Ovary (tissue), 9 donors: ENCODE data around the gene SRGAP2B. TPM values are rescaled to one million over a fixed set of nuclear protein-coding genes. Genes with fewer than 3 reads are reported as not detected.
"Not testable (repeated sequence)": the region's sequence is repeated elsewhere in the genome, so short reads cannot be mapped to it uniquely, and the experiment has no call there.

Experiments
- DNase-seq, 5 donors: peaks; one replicate each; pipeline ENCODE4 v3.0.0-alpha.2; 2019 to 2020
- H3K27ac ChIP-seq, 2 donors: fragments of 200-600 bp; one replicate each; pipeline versions ENCODE4 v1.5.1 to v1.8.0; 2019 to 2022
- H3K27me3 ChIP-seq: fragments of 200-600 bp; one replicate; pipeline ENCODE4 v1.8.0; 2022
- H3K36me3 ChIP-seq: fragments of 200-600 bp; sonication (generic); one replicate; pipeline ENCODE4 v1.5.1; 2019
- H3K4me1 ChIP-seq: one replicate; pipeline ENCODE4 v1.8.1; 2013; ENCODE audit warnings: mild to moderate bottlenecking, moderate library complexity; ENCODE audit not compliant: insufficient read depth
- H3K4me3 ChIP-seq: fragments of 200-600 bp; sonication (generic); one replicate; pipeline ENCODE4 v1.5.1; 2017
- H3K9me3 ChIP-seq, 2 donors: fragments of 200-600 bp in 1 of 2; sonication (generic) in 1 of 2; one replicate each; pipeline versions ENCODE4 v1.5.1 to v1.8.1; 2013 to 2019; ENCODE audit warnings: mild to moderate bottlenecking in 1 of 2, moderate library complexity in 1 of 2
- WGBS, 3 donors: extraction: QIAGEN DNeasy Blood & Tissue Kit in 1 of 3; methylation state at CpG; one replicate each; pipeline versions ENCODE4 v1.1.5 to v1.1.7; 2013 to 2017; 5-methylcytosine and 5-hydroxymethylcytosine counted together
- intact Hi-C, 4 donors: fragments of 100-400 bp; cut with DNase I; formaldehyde crosslinking; loops; one replicate each; pipeline versions ENCODE4 v1.11.0 to v1.15.1; 2022 to 2023
- polyA plus RNA-seq, 2 donors: library from polyadenylated mRNA; stranded (reverse); fragments of 200-250 nt in 1 of 2; fragments of 350-450 nt in 1 of 2; fragmentation: Illumina TruSeq in 1 of 2; extraction: RNeasy Lipid Tissue Mini Kit (QIAGEN cat#74804) in 1 of 2; gene quantifications; one replicate each; pipeline ENCODE4 v1.2.3, GENCODE V29; 2013 to 2014
- total RNA-seq, 7 donors: library from RNA; depleted of rRNA in 2 of 7; stranded (reverse); fragments of >200 nt in 2 of 7; fragmentation: NEBNext Ultra II Directional in 3 of 7; extraction: Animal tissue kit (Norgen Biotek cat#: 25700) in 3 of 7; gene quantifications; one replicate each; pipeline versions ENCODE4 v1.1.0 to v1.2.4, GENCODE V29; 2016 to 2023
- donor health status: DM: no; HTN: no; CAD: no; lungs with moderate emphysema.
- donor health status: DM: no; HTN: no; CAD: no.
- donor health status: Bipolar disorder and iron deficiency.
- donor health status: DM: yes; HTN: yes; CAD: no.
- donor health status: DM: no; HTN: no; CAD: no.
- donor health status: DM: yes; HTN: yes; CAD: no.

SRGAP2B gene
- total and polyA plus RNA-seq, 9 donors, result 13.9 to 45.2 (median 23.8) TPM

- 55 to 91% (median 85%) methylated on average over 3 of the region's 3 CpGs for WGBS, 3 donors
- H3K9me3 ChIP-seq, intact Hi-C loops, H3K4me1 ChIP-seq, DNase-seq, H3K27ac ChIP-seq, H3K4me3 ChIP-seq, H3K36me3 ChIP-seq, H3K27me3 ChIP-seq: not testable (repeated sequence)
Observed at GRCh38 chr1:145001381-145001780, 93.7 kb downstream of the SRGAP2B start.

DNA sequence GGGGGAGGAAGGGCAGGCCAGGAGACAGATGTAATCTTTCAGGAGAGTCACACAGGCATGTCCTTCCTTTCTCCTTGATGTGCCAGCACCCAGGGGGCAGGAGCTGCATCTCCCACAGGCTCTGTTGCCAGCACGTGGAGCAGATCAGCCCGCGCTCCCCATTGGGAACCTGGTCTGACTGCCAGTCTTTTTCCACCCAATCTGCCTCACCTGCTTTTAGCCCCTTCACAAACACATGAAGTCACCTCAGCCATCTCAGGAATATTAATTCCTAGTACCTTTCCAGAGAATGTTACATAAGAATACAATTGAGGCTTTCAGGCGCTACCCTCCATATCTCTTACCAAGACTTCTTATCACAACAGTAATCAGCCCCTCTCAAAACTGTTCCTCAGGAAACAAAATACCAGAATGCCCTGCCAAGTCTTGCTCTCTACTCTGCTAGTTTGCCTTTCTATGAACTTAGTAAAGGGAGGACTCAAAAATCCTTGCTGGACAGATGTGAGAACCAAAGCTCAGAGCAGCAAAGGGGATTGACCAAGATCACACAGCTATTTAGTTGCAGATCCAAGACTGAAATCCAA is 94.3 kb downstream of the SRGAP2B start:
- WGBS, 3 donors, result 80 to 100% (median 83%) methylated on average over 1 to 3 of the region's 4 CpGs
- not testable (repeated sequence) for H3K4me3 ChIP-seq

GRCh38 chr1:145000074-145000742 is 94.9 kb downstream of the SRGAP2B start:
- H3K9me3 ChIP-seq, H3K27ac ChIP-seq, H3K4me3 ChIP-seq, intact Hi-C loops, H3K27me3 ChIP-seq, H3K36me3 ChIP-seq, H3K4me1 ChIP-seq, DNase-seq: not testable (repeated sequence)
- no CpG with 5 or more reads among the region's 5 CpGs for WGBS, 3 donors

More for the DNA sequence above, 94.3 kb downstream of the SRGAP2B start:
- H3K9me3 ChIP-seq, DNase-seq, H3K27me3 ChIP-seq, H3K36me3 ChIP-seq, H3K4me1 ChIP-seq, intact Hi-C loops, H3K27ac ChIP-seq: not testable (repeated sequence)

DNA sequence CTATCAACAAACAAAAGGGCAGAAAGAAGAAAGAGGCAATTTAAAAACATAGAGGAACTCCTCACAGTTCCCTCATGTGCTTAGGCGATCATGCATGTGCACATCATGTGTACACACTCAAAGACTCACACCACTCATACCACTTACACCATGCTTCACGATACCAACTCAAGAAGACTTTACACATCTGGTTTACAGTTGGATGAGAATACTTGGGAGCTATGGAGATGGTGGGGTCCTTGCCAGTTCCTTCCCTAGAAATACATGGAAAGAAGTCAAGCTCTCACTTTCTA is 96.2 kb downstream of the SRGAP2B start:
- H3K27me3 ChIP-seq, DNase-seq, H3K36me3 ChIP-seq, H3K9me3 ChIP-seq, H3K27ac ChIP-seq, H3K4me1 ChIP-seq, intact Hi-C loops, H3K4me3 ChIP-seq: not testable (repeated sequence)
- 100% methylated on average over 1 to 2 of the region's 2 CpGs for WGBS, 3 donors

DNA sequence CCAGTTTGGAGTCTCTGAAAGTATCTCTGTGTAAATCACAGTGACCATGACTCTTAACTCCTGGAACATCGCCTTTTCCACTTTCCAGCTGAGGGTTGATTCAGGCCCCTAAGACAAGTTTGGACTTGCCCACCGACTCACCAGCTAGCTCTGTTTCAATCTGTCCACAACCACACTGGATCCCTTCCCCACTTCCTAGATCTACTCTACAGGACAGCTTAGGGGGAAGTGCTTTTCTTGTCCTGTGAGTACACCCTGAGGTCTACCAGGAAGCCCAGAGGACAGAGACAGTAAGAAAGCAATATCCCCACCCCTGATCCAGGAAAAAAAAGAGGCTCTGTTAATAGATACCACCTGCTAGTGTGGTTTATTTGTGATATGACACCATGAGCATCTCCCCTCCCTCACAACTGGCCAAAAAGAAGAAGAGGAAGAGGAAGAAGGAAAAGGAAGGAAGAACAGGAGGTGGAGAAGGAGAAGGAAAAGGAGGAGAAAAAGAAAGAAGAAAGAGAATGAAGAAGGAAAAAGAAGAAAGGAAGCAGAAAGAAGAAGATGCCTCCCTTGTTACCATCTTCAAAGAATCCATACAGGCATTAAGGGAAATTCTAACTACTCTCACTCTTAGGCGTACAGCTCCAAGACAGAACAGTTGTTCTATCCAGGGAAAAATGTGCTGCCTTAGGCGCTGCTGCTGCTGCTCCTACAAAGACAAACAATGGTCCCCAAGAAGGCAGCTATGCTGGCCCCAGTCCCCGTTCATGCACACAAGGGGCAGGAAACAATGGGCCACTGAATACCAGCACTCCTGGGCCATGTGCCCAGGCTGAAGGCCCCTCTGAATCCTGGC is 96.8 kb downstream of the SRGAP2B start:
- H3K4me1 ChIP-seq, intact Hi-C loops, H3K27me3 ChIP-seq, H3K27ac ChIP-seq, H3K4me3 ChIP-seq, H3K9me3 ChIP-seq, DNase-seq, H3K36me3 ChIP-seq: not testable (repeated sequence)
- 88 to 100% (median 91%) methylated on average over 3 of the region's 5 CpGs for WGBS, 3 donors

DNA sequence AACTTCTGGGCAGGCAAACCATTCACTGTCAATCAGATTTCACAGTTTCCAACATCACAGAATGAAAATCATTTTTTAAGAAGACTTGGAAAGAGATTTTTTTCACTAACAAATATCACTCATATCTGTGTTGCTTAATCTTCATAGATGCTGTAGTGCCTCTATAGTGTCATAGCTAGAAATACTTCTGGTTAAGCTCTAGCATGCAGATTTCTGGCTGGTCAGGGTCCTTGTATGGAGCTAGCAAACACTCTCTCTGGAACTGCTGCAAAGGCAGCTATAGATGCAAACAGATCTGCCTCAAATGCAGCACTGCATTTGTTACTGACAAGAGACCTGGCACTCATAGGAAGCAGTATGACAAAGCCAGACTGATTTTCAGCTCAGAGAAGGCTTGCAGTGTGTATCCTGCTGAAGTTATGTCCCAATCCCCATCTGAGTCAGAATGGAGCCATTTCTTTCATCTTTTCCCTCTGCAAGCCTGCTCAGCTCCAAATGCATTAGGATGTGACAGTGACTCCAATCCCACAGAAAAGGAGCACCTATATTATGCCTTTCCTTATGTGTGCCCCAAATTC is 99.2 kb downstream of the SRGAP2B start:
- H3K9me3 ChIP-seq, H3K27ac ChIP-seq, H3K4me1 ChIP-seq, DNase-seq, H3K27me3 ChIP-seq, H3K4me3 ChIP-seq, H3K36me3 ChIP-seq, intact Hi-C loops: not testable (repeated sequence)

DNA sequence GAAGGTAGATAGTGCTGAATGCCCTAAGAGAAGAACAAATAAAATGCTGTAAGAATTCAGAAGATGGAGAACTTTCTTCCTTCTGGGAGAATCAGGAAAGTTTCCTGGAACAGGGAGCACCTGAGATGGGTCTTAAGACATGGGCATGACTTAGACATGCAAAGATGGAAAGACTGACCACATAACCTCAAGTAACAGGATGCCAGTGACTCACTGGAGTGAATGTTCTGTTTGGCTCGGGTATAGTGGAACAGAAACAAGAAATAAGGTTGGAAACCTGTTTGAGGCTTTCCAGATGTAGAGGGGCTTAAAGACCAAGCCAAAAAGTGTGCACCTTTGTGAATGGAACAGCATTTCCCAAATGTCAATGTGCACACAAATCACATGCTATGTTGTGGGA is 102.2 kb downstream of the SRGAP2B start:
- H3K27me3 ChIP-seq, H3K36me3 ChIP-seq, intact Hi-C loops, H3K27ac ChIP-seq, H3K9me3 ChIP-seq, DNase-seq, H3K4me3 ChIP-seq, H3K4me1 ChIP-seq: not testable (repeated sequence)
- 77 to 89% (median 77%) methylated on average over 1 of the region's 1 CpG for WGBS, 3 donors

DNA sequence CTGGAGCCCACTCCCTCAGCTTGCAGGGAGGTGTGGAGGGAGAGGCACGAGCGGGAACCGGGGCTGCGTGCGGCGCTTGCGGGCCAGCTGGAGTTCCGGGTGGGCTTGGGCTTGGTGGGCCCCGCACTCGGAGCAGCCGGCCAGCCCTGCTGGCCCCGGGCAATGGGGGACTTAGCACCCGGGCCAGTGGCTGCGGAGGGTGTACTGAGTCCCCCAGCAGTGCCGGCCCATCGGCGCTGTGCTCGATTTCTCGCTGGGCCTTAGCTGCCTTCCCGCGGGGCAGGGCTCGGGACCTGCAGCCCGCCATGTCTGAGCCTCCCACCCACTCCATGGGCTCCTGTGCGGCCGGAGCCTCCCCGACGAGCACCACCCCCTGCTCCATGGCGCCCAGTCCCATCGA is 104.5 kb downstream of the SRGAP2B start:
- H3K9me3 ChIP-seq, H3K36me3 ChIP-seq, intact Hi-C loops, DNase-seq, H3K27ac ChIP-seq, H3K4me1 ChIP-seq, H3K4me3 ChIP-seq, H3K27me3 ChIP-seq: not testable (repeated sequence)
- WGBS, 3 donors, result 98% methylated on average over 12 of the region's 29 CpGs; no CpG with 5 or more reads in 2 of the 3 donors

DNA sequence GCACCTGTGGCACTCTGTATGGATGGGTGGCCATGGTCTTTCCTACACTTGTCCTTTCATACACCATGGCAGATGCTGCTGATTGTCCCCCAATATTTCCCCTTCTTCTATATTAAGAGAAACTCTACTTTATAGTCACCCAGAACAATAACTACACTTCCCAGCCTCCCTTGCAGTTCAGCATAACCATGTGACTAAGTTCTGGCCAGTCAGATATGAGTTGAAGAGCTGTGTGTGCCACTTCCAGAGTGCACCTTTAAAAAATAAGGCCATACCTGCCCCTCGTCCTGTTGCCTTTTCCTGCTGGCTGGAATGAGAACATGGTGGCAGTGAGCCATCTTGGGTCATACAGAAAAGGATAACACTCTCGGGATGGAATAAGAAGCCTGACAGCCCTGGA is 108.0 kb downstream of the SRGAP2B start:
- intact Hi-C loops, H3K4me3 ChIP-seq: not testable (repeated sequence)
- no CpG with 5 or more reads among the region's 2 CpGs for WGBS, 3 donors

DNA sequence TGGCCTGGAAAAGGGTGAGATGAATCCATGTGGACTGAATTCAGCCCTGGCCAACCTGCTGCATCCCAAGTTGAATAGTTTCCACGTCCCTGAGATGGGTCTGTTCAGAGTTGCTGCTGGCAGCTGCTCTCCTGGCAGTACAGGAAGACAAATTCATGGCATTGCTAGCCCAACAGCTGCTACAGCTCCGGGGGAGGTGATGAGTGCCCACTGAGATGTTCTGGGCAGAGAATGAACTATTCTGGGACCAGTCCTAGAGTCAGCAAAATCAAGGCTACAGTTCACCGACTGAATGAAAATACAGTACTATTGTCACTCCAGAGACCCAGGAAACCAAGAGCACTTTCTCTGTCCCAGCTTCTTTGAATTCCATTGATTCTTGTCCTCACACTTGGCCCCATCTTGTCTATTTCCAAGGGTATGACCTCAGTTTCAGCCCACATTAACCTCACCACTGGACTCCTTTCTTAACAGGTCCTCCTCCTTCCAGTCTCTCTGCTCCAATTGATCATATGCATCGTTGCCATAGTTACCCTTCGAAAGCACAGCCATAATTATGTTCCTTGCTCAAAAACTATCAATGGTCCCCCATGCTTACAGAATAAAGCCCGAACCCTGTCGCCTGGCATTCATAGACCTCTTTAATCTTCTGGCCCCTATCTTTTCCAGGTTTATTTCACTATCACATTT is 108.8 kb downstream of the SRGAP2B start:
- DNase-seq, H3K36me3 ChIP-seq, H3K9me3 ChIP-seq, H3K27me3 ChIP-seq, H3K4me1 ChIP-seq, intact Hi-C loops, H3K27ac ChIP-seq, H3K4me3 ChIP-seq: not testable (repeated sequence)
- WGBS, 3 donors, result 74 to 95% (median 86%) methylated on average over 2 to 3 of the region's 7 CpGs

More for the DNA sequence above, 108.0 kb downstream of the SRGAP2B start:
- not testable (repeated sequence) for H3K4me1 ChIP-seq, H3K36me3 ChIP-seq, DNase-seq, H3K9me3 ChIP-seq, H3K27me3 ChIP-seq, H3K27ac ChIP-seq

GRCh38 chr1:144985550-144986170 is 109.5 kb downstream of the SRGAP2B start:
- H3K36me3 ChIP-seq, H3K27me3 ChIP-seq: not testable (repeated sequence)
- WGBS, 3 donors, result 73 to 95% (median 76%) methylated on average over 4 to 5 of the region's 7 CpGs

More at GRCh38 chr1:144985550-144986170, 109.5 kb downstream of the SRGAP2B start:
- H3K27ac ChIP-seq, H3K9me3 ChIP-seq, H3K4me3 ChIP-seq, intact Hi-C loops, DNase-seq, H3K4me1 ChIP-seq: not testable (repeated sequence)
